Mesothelial cell of epicardium (in vitro differentiated cells): Measurements from ENCODE around the gene TMEM9. TPM values are rescaled to one million over a fixed set of nuclear protein-coding genes. Genes with fewer than 3 reads are reported as not detected.
A peak's percentile ranks its signal among the peaks of the same experiment; 100 is the strongest.

Source experiments
- DNase-seq, 2 experiments: peaks; one replicate each; pipeline ENCODE4 v3.0.0; 2021; ENCODE audit warnings: low spot score in 2 of 2; ENCODE audit not compliant: unreplicated experiment in 2 of 2
- H3K27ac Mint-ChIP-seq: 2 replicates; pipeline ENCODE4 v1.8.0; 2021; ENCODE audit warnings: mixed read lengths
- H3K27me3 Mint-ChIP-seq: 2 replicates; pipeline ENCODE4 v1.8.0; 2021; ENCODE audit warnings: low read depth, mixed read lengths
- H3K36me3 Mint-ChIP-seq: 2 replicates; pipeline ENCODE4 v1.8.0; 2021; ENCODE audit warnings: mixed read lengths
- H3K4me1 Mint-ChIP-seq: 2 replicates; pipeline ENCODE4 v1.8.0; 2021; ENCODE audit warnings: mixed read lengths
- H3K4me3 Mint-ChIP-seq: 2 replicates; pipeline ENCODE4 v1.8.0; 2021; ENCODE audit warnings: mild to moderate bottlenecking, moderate library complexity, mixed read lengths
- H3K9me3 Mint-ChIP-seq: 2 replicates; pipeline ENCODE4 v1.8.0; 2021; ENCODE audit warnings: mixed read lengths
- total RNA-seq: library from RNA; stranded (reverse); gene quantifications from 3 replicates; pipeline ENCODE4 v1.2.1, GENCODE V29; 2021
- TF ChIP-seq, protein P1 (sequence below): fragments of 200-600 bp; sonication (generic); IDR thresholded peaks from one replicate; pipeline ENCODE4 v1.5.0; 2021; ENCODE audit warnings: antibody characterized with exemption; ENCODE audit not compliant: unreplicated experiment

Gene TMEM9
- total RNA-seq, 1 donor from 2014 or later: 133 TPM

DNA sequence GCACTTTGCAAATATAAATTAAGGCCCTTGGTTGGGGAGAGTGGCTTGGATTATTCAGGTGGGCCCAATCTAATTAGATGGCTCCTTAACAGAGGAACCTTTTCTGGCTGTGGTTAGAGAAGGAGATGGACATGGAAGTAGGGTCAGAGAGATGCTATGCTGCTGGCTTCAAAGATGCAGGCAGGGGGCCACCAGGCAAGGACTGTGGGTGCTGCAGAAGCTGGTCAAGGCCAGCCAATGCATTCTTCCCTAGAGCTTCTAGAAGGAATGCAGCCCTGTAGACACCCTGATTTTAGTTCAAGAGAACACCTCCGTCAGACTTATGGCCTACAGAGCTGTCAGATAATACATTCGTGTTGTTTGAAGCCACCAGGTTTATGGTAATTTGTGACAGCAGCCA is 3.7 kb upstream of the TMEM9 start:
- TF ChIP-seq, protein P1, sequence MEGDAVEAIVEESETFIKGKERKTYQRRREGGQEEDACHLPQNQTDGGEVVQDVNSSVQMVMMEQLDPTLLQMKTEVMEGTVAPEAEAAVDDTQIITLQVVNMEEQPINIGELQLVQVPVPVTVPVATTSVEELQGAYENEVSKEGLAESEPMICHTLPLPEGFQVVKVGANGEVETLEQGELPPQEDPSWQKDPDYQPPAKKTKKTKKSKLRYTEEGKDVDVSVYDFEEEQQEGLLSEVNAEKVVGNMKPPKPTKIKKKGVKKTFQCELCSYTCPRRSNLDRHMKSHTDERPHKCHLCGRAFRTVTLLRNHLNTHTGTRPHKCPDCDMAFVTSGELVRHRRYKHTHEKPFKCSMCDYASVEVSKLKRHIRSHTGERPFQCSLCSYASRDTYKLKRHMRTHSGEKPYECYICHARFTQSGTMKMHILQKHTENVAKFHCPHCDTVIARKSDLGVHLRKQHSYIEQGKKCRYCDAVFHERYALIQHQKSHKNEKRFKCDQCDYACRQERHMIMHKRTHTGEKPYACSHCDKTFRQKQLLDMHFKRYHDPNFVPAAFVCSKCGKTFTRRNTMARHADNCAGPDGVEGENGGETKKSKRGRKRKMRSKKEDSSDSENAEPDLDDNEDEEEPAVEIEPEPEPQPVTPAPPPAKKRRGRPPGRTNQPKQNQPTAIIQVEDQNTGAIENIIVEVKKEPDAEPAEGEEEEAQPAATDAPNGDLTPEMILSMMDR: no peak
- Mint-ChIP-seq H3K36me3 (no peaks in the 10 kb centered on the region), H3K27me3 (no peaks in the 10 kb centered on the region), H3K4me3 (no peak overlapping the region), H3K9me3 (no peaks in the 10 kb centered on the region), H3K4me1 (peaks cover 13% of the 10 kb centered on the region), H3K27ac (no peak overlapping the region)
- no peak for DNase-seq

GRCh38 chr1:201156819-201157218 is 2.5 kb upstream of the TMEM9 start:
- no peak overlapping the region for H3K4me3 Mint-ChIP-seq
- no peak for DNase-seq
- peaks cover 21% of the 10 kb centered on the region for H3K4me1 Mint-ChIP-seq
- no peaks in the 10 kb centered on the region for H3K9me3 Mint-ChIP-seq
- no peaks in the 10 kb centered on the region for H3K27me3 Mint-ChIP-seq
- no peak overlapping the region for H3K27ac Mint-ChIP-seq
- no peaks in the 10 kb centered on the region for H3K36me3 Mint-ChIP-seq
- TF ChIP-seq, protein P1: no peak

GRCh38 chr1:201156346-201156745 is 2.1 kb upstream of the TMEM9 start:
- Mint-ChIP-seq H3K9me3 (no peaks in the 10 kb centered on the region), H3K4me3 (no peak overlapping the region), H3K27me3 (no peaks in the 10 kb centered on the region), H3K36me3 (peaks cover 3% of the 10 kb centered on the region), H3K4me1 (peaks cover 21% of the 10 kb centered on the region), H3K27ac (no peak overlapping the region)
- DNase-seq: no peak
- TF ChIP-seq, protein P1: no peak

DNA sequence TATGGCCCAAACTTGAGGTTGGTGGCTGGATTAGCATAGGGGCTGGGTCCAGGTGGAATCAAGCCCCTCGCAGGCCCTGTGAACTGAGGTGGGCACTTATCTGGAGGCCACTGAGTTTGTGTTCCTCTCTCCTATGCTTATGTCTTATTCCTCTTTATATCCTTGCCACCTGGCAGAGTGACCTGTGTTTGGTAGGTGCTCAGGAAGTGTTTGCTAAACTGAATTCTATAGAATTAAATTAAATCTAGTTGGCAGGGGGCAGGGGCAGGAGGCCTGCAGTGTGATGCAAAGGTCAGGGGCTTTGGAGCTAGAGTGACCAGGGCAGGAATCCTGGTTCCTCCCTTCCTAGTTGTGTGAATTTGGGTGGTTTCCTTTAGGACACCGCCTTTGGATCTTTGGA is 1.1 kb upstream of the TMEM9 start:
- H3K9me3 Mint-ChIP-seq: no peaks in the 10 kb centered on the region
- peaks cover 21% of the 10 kb centered on the region for H3K4me1 Mint-ChIP-seq
- H3K27me3 Mint-ChIP-seq: no peaks in the 10 kb centered on the region
- TF ChIP-seq, protein P1: no peak
- peaks cover 9% of the 10 kb centered on the region for H3K36me3 Mint-ChIP-seq
- no peak overlapping the region for H3K27ac Mint-ChIP-seq
- H3K4me3 Mint-ChIP-seq: no peak overlapping the region
- no peak for DNase-seq

GRCh38 chr1:201153474-201154388 is 543 bp downstream of the TMEM9 start:
- peak in 1 of 2 experiments; percentile 42 for DNase-seq
- TF ChIP-seq, protein P1: no peak
- H3K4me3 Mint-ChIP-seq: peak overlapping the region; percentile 93
- H3K36me3 Mint-ChIP-seq: peaks cover 13% of the 10 kb centered on the region
- no peaks in the 10 kb centered on the region for H3K27me3 Mint-ChIP-seq
- peak overlapping the region; percentile 96 for H3K27ac Mint-ChIP-seq
- H3K4me1 Mint-ChIP-seq: peaks cover 21% of the 10 kb centered on the region
- no peaks in the 10 kb centered on the region for H3K9me3 Mint-ChIP-seq
